Upper lobe of left lung (tissue), 6 donors: ENCODE results near the gene ADAMTS16. TPM values are rescaled to one million over a fixed set of nuclear protein-coding genes. Genes with fewer than 3 reads are reported as not detected.

Experiments
- ATAC-seq, 2 donors: fragments of 200-7000 bp; cut with Tn5 transposase; one replicate each; pipeline ENCODE4 v1.9.1; 2022; ENCODE audit warnings: mild to moderate bottlenecking in 2 of 2, moderate library complexity in 2 of 2; ENCODE audit not compliant: low FRiP score in 2 of 2
- DNase-seq, 2 donors: peaks; one replicate each; pipeline ENCODE4 v3.0.0-alpha.2; 2019 to 2020
- H3K27ac ChIP-seq, 4 donors: fragments of 200-600 bp; sonication (generic); one replicate each; pipeline ENCODE4 v1.5.1; 2016 to 2019
- H3K27me3 ChIP-seq, 4 donors: fragments of 200-600 bp; sonication (generic); one replicate each; pipeline ENCODE4 v1.5.1; 2017 to 2019
- H3K36me3 ChIP-seq, 4 donors: fragments of 200-600 bp; sonication (generic); one replicate each; pipeline ENCODE4 v1.5.1; 2016 to 2019
- H3K4me1 ChIP-seq, 4 donors: fragments of 200-600 bp; sonication (generic); one replicate each; pipeline ENCODE4 v1.5.1; 2018 to 2019
- H3K4me3 ChIP-seq, 4 donors: fragments of 200-600 bp; sonication (generic); one replicate each; pipeline ENCODE4 v1.5.1; 2017 to 2019; ENCODE audit warnings: mild to moderate bottlenecking in 2 of 4, moderate library complexity in 1 of 4
- H3K9me3 ChIP-seq, 4 donors: fragments of 200-600 bp; sonication (generic); one replicate each; pipeline ENCODE4 v1.5.1; 2018 to 2019
- CTCF ChIP-seq, 6 experiments: fragments of 450-650 bp in 4 of 6; fragments of 200-600 bp in 2 of 6; sonication (generic) in 2 of 6; IDR thresholded peaks; one replicate each; pipeline ENCODE4 v1.5.1; 2016 to 2019; ENCODE audit warnings: antibody characterized with exemption in 6 of 6
- EP300 ChIP-seq, 4 donors: sonication (generic); formaldehyde crosslinking; IDR thresholded peaks; one replicate each; pipeline ENCODE4 v1.5.1; 2017; ENCODE audit warnings: antibody characterized with exemption in 4 of 4, control low read depth in 2 of 4
- POLR2A ChIP-seq, 4 donors: fragments of 450-650 bp; IDR thresholded peaks; one replicate each; pipeline ENCODE4 v1.5.1; 2016 to 2017; ENCODE audit warnings: antibody characterized with exemption in 4 of 4, mild to moderate bottlenecking in 2 of 4
- POLR2AphosphoS5 ChIP-seq, 2 donors: sonication (generic); formaldehyde crosslinking; IDR thresholded peaks; one replicate each; pipeline ENCODE4 v1.5.1; 2017; ENCODE audit warnings: antibody characterized with exemption in 2 of 2
- whole genome bisulfite sequencing, 2 donors: methylation state at CpG; one replicate each; pipeline ENCODE4 v1.1.5; 2017 to 2018; 5-methylcytosine and 5-hydroxymethylcytosine counted together
- total RNA-seq, 6 donors: library from RNA; depleted of rRNA in 4 of 6; stranded (reverse); fragments of >200 nt in 4 of 6; gene quantifications; one replicate each; pipeline versions ENCODE4 v1.1.0 to v1.2.1, GENCODE V29; 2016 to 2021
- donor health status: DM: no; HTN: no; CAD: no; lungs with moderate emphysema.
- donor health status: DM: no; HTN: yes; CAD: no; lungs with severe emphysema.

Gene ADAMTS16
- total RNA-seq, 6 donors from 2014 or later, result 0.29 to 3.0 TPM; not detected in 4

DNA sequence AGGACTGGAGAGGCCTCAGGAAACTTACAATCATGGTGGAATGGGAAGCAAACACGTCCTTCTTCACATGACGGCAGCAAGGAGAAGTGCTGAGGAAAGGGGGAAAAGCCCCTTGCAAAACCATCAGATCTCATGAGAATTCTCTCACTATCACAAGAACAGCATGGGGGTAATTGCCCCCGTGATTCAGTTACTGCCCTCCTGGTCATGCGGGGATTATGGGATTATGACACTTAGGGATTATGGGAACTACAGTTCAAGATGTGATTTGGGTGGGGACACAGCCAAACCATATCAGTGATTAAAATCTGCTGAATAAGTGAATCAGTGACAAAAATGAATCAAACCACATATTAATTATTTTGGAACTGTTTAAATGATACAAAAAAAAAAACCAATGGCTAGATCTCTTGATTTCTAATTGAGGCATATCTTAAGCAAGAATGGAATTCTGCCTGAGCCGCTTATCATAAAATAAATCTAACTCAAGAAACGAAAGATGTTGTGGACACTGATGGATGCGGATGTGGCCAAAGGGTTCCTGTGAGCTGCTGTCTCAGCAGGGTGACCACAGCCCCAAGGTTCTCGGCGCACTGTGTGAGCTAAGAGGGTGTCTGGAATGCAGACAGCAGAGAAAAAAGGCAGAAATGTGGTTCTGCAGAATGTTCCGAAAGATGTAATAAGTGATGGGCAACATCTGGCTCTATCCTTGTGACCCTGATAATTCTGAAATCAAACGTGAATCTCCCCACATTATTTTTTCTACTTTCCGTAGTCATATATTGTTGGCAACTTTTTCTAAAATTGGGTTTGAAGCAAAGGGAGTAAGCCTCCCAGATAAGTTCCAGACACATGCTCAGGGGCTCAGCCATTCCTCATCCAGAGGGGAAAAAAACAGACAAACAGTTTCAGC is 175.2 kb downstream of the ADAMTS16 start:
- Histone ChIP-seq H3K27me3 (no peaks in the 10 kb centered on the region), H3K4me1 (no peaks in the 10 kb centered on the region), H3K36me3 (no peaks in the 10 kb centered on the region), H3K27ac (no peak overlapping the region), H3K9me3 (no peaks in the 10 kb centered on the region), H3K4me3 (no peak overlapping the region)
- no peak for TF ChIP-seq CTCF (IDR thresholded peaks at IDR 0.05)
- TF ChIP-seq POLR2A (IDR thresholded peaks at IDR 0.05), result no peak
- TF ChIP-seq POLR2AphosphoS5 (IDR thresholded peaks at IDR 0.05), result no peak
- no peak for TF ChIP-seq EP300 (IDR thresholded peaks at IDR 0.05)
- DNase-seq, result no peak
- ATAC-seq, result no peak
- 74 to 82% methylated on average over 12 of the region's 12 CpGs for WGBS, 2 donors

DNA sequence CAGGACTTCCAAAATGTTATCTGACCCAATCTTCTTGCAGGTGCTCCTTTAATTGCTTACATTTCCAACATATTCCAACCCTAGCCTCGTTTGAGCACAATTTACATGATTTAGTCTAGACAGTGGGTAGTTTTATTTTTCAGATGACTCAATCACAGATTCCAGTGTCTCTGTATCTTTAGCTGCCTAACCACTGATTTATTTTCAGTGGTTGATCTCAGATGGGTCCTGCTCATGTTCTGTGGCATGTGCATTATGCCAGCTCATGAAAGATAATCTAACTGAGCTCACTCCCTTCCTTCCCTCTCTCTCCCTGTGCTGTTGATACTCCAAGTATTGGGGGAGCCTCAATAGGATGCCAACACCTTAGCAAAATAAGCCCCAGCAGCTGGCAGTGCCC is 176.2 kb downstream of the ADAMTS16 start:
- TF ChIP-seq POLR2A (IDR thresholded peaks at IDR 0.05), result no peak
- TF ChIP-seq POLR2AphosphoS5 (IDR thresholded peaks at IDR 0.05), result no peak
- no peak for TF ChIP-seq CTCF (IDR thresholded peaks at IDR 0.05)
- no peak for TF ChIP-seq EP300 (IDR thresholded peaks at IDR 0.05)
- no peaks in the 10 kb centered on the region for H3K27me3 ChIP-seq
- ATAC-seq, result no peak

GRCh38 chr5:5317976-5318375 is 177.8 kb downstream of the ADAMTS16 start:
- WGBS, 2 donors, result 94 to 100% methylated on average over 3 to 10 of the region's 10 CpGs
- H3K27me3 ChIP-seq, result no peaks in the 10 kb centered on the region

More for the DNA sequence above, 176.2 kb downstream of the ADAMTS16 start:
- no peaks in the 10 kb centered on the region for H3K4me1 ChIP-seq
- 57 to 69% methylated on average over 1 of the region's 1 CpG for WGBS, 2 donors
- no peak for DNase-seq
- H3K27ac ChIP-seq, result no peak overlapping the region
- no peak overlapping the region for H3K4me3 ChIP-seq
- no peaks in the 10 kb centered on the region for H3K9me3 ChIP-seq
- no peaks in the 10 kb centered on the region for H3K36me3 ChIP-seq

DNA sequence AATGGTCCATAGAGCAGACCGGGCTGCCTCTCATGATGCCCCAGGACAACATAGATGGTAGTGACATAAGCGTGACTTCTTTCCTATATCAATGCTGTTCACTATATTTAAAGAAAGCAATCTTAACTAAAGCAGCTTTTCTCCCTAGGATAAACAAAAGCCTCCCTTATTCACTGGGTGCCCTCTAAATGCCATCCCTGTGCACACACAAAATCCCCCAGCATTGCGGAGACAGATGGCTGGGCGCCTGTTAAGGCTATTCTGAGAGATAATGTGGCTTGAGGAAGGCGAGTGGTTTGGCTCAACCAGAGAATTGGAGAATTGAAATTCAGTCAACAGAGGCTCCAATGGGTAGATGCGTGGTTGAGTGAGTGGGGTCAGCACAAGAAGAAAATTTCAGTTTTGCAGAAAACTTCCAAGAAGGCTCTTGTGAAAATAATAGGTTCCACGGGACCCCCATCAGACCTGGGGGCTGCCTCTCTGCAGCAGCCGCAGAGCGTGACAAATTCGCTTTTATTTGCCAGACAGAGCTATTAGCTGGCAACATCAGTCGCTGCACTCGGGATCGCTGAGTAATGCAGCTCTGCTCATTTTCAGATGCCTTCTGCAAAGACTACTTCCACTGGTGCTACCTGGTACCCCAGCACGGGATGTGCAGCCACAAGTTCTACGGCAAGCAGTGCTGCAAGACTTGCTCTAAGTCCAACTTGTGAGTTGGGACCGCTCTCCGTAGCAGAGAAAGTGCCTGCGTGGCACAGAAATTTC is 178.5 kb downstream of the ADAMTS16 start:
- Histone ChIP-seq H3K27me3 (no peaks in the 10 kb centered on the region), H3K9me3 (no peaks in the 10 kb centered on the region), H3K27ac (no peak overlapping the region), H3K4me1 (no peaks in the 10 kb centered on the region), H3K36me3 (no peaks in the 10 kb centered on the region), H3K4me3 (no peak overlapping the region)
- TF ChIP-seq POLR2AphosphoS5 (IDR thresholded peaks at IDR 0.05) (no peak), POLR2A (IDR thresholded peaks at IDR 0.05) (no peak), CTCF (IDR thresholded peaks at IDR 0.05) (no peak), EP300 (IDR thresholded peaks at IDR 0.05) (no peak)
- no peak for DNase-seq
- WGBS, 2 donors, result 86 to 92% methylated on average over 17 to 18 of the region's 18 CpGs
- ATAC-seq, result no peak

More at GRCh38 chr5:5317976-5318375, 177.8 kb downstream of the ADAMTS16 start:
- ATAC-seq (peak in 1 of 2 donors; percentile 44), DNase-seq (peak in 1 of 2 donors; percentile 52)
- TF ChIP-seq POLR2A (IDR thresholded peaks at IDR 0.05) (no peak), CTCF (IDR thresholded peaks at IDR 0.05) (no peak), EP300 (IDR thresholded peaks at IDR 0.05) (no peak), POLR2AphosphoS5 (IDR thresholded peaks at IDR 0.05) (no peak)
- Histone ChIP-seq H3K36me3 (no peaks in the 10 kb centered on the region), H3K4me1 (no peaks in the 10 kb centered on the region), H3K9me3 (no peaks in the 10 kb centered on the region), H3K27ac (no peak overlapping the region), H3K4me3 (no peak overlapping the region)
